Heart right ventricle (tissue), 16 donors: ENCODE data around the gene DSC3. TPM values are rescaled to one million over a fixed set of nuclear protein-coding genes. Genes with fewer than 3 reads are reported as not detected.
"Not testable (repeated sequence)": the region's sequence is repeated elsewhere in the genome, so short reads cannot be mapped to it uniquely, and the experiment has no call there.

Experiments used
- ATAC-seq, 8 donors: fragments of 200-7000 bp; cut with Tn5 transposase; one replicate each; pipeline ENCODE4 v1.9.1; 2020; ENCODE audit warnings: mild to moderate bottlenecking in 8 of 8, moderate library complexity in 8 of 8, moderate number of reproducible peaks in 1 of 8
- DNase-seq, 2 donors: peaks; one replicate each; pipeline ENCODE4 v3.0.0-alpha.2; 2020
- H3K27ac ChIP-seq, 10 donors: fragments of 200-600 bp; sonication (generic) in 2 of 10; one replicate each; pipeline versions ENCODE4 v1.5.0 to v1.8.0; 2020 to 2022; ENCODE audit warnings: mild to moderate bottlenecking in 3 of 10
- H3K27me3 ChIP-seq, 7 donors: fragments of 200-600 bp; one replicate each; pipeline ENCODE4 v1.8.0; 2021 to 2022; ENCODE audit warnings: mild to moderate bottlenecking in 2 of 7
- H3K36me3 ChIP-seq, 9 donors: fragments of 200-600 bp; sonication (generic) in 1 of 9; one replicate each; pipeline versions ENCODE4 v1.5.0 to v1.8.0; 2020 to 2022; ENCODE audit warnings: mild to moderate bottlenecking in 2 of 9
- H3K4me1 ChIP-seq, 9 donors: fragments of 200-600 bp; sonication (generic) in 1 of 9; one replicate each; pipeline versions ENCODE4 v1.5.0 to v1.8.0; 2020 to 2022; ENCODE audit warnings: mild to moderate bottlenecking in 4 of 9
- H3K4me3 ChIP-seq, 10 donors: fragments of 200-600 bp; sonication (generic) in 2 of 10; one replicate each; pipeline versions ENCODE4 v1.5.0 to v1.8.0; 2020 to 2022; ENCODE audit warnings: mild to moderate bottlenecking in 7 of 10, moderate library complexity in 2 of 10
- H3K9me3 ChIP-seq, 11 donors: fragments of 200-600 bp in 10 of 11; sonication (generic) in 2 of 11; one replicate each; pipeline versions ENCODE4 v1.5.0 to v1.8.0; 2013 to 2022; ENCODE audit warnings: mild to moderate bottlenecking in 2 of 11, control low read depth in 1 of 11, moderate library complexity in 1 of 11
- WGBS, 2 donors: extraction: QIAGEN DNeasy Blood & Tissue Kit; methylation state at CpG; one replicate each; pipeline ENCODE4 v1.1.7; 2013; ENCODE audit warnings: inconsistent platforms in 1 of 2; 5-methylcytosine and 5-hydroxymethylcytosine counted together
- intact Hi-C, 10 donors: fragments of 100-400 bp; cut with DNase I; formaldehyde crosslinking; loops; one replicate each; pipeline versions ENCODE4 v1.11.1 to v1.14.2; 2022
- polyA plus RNA-seq, 2 donors: library from polyadenylated mRNA; stranded (reverse); fragments of 200-250 nt; gene quantifications; one replicate each; pipeline ENCODE4 v1.2.3, GENCODE V29; 2013
- total RNA-seq, 10 donors: library from RNA; stranded (reverse); fragmentation: NEBNext Ultra II Directional in 3 of 10; extraction: Animal tissue kit (Norgen Biotek cat#: 25700) in 3 of 10; gene quantifications; one replicate each; pipeline versions ENCODE4 v1.2.1 to v1.2.4, GENCODE V29; 2021 to 2023
- TF ChIP-seq, protein P1 (sequence below), 9 donors: fragments of 200-600 bp; sonication (generic) in 2 of 9; IDR thresholded peaks; one replicate each; pipeline versions ENCODE4 v1.5.0 to v1.8.0; 2021 to 2022; ENCODE audit warnings: antibody characterized with exemption in 9 of 9, mild to moderate bottlenecking in 5 of 9, moderate library complexity in 1 of 9
- donor health status: Arrhythmogenic right ventricular cardiomyopathy.
- donor health status: ischemic (EF 13 %, LVEDD 7.1; RV severe dilation, severe dysfunction).
- donor health status: healthy with polysubstance abuse.
- donor health status: DM: no; HTN: yes; CAD: no.
- donor health status: DM: no; HTN: no; CAD: no.
- donor health status: ischemic (EF 25% LVEDD 6.9; RV normal size, moderate dysfunction).
- donor health status: ischemic (EF 25% LVEDD 5.7; RV mildly dilated, moderate dysfunction).
- donor health status: healthy.
- donor health status: DM: yes; HTN: yes; CAD: no.
- donor health status: Ischemic cardiomyopathy.
- donor health status: ischemic (EF 35%, LVEDD 5.7; RV mildly dilated, moderate dysfunction).
- donor health status: nonischemic (EF 11% LVEDD 7.7; RV severe dilation, severe dysfunction).
- donor health status: DM: yes; HTN: yes; CAD: no.
- donor health status: PGD.
- donor health status: ischemic (EF 29% LVEDD 5.4; RV normal size, mild dysfunction).
- donor health status: nonischemic (EF 23%, LVEDD 6.1; RV moderate dilation, normal function).

DSC3 gene
- total and polyA plus RNA-seq, 12 donors: 0.04 to 0.44 (median 0.13) TPM; not detected in 3

DNA sequence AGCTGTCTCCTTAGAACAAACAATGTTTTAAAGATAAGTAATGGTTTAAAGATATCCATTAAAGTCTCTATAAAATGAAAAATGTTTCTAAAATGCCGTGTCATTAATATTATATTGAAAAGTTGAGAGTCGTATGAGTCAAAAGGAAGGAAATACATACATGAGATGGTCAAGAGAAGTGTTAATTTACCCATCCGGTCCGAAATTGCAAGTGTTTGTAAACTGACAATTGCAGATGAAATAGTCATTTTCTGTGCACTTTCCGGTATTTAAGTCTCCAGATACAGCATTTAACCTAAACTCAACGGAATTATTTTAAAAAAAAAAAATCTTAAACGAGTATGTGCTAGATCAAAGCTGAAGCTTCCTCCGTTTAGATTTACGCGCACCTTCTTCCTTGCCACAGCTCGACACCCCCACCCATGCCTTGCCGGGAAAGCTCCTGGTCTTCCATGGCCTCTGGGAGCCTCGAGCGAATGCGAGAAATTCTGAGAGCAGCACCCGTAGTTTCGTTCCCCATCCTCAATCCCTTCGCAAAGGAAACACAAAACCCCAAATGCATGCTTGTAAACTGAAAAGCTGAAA, 1.8 kb downstream of the DSC3 start:
- Histone ChIP-seq H3K27ac (no peak overlapping the region), H3K4me3 (peak overlapping the region in 3 of 10 donors; percentile 18 to 38 (median 35))

DNA sequence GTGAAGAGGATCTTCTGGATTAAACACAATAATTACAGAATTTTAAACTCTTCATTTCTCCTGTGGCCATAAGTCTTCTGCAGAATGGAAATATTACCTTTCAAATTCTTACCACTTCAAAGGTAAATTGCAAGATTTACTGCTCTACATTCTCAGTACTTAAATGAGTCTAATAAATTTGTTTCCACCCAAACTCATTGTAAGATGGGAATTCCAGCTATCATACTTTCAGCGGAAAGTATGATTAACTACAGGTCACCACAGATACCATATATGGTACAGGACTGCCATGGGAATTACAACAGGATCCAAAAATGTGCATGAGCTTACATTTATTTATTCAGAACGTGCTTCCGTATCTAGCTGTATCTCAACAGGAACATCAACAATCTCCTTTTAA, 3.1 kb downstream of the DSC3 start:
- ATAC-seq (no peak), DNase-seq (no peak)
- no peak overlapping the region for H3K4me3 ChIP-seq
- H3K27me3 ChIP-seq: peaks cover 18 to 80% (median 72%) of the 10 kb centered on the region in 7 donors
- H3K4me1 ChIP-seq: peaks cover 0 to 27% (median 17%) of the 10 kb centered on the region in 9 donors
- no peak overlapping the region for H3K27ac ChIP-seq
- 57 to 65% methylated on average over 3 of the region's 3 CpGs for WGBS, 2 donors
- TF ChIP-seq, protein P1, sequence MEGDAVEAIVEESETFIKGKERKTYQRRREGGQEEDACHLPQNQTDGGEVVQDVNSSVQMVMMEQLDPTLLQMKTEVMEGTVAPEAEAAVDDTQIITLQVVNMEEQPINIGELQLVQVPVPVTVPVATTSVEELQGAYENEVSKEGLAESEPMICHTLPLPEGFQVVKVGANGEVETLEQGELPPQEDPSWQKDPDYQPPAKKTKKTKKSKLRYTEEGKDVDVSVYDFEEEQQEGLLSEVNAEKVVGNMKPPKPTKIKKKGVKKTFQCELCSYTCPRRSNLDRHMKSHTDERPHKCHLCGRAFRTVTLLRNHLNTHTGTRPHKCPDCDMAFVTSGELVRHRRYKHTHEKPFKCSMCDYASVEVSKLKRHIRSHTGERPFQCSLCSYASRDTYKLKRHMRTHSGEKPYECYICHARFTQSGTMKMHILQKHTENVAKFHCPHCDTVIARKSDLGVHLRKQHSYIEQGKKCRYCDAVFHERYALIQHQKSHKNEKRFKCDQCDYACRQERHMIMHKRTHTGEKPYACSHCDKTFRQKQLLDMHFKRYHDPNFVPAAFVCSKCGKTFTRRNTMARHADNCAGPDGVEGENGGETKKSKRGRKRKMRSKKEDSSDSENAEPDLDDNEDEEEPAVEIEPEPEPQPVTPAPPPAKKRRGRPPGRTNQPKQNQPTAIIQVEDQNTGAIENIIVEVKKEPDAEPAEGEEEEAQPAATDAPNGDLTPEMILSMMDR (IDR thresholded peaks at IDR 0.05): no peak
- H3K36me3 ChIP-seq: no peaks in the 10 kb centered on the region
- intact Hi-C loops: no loop called here
- no peaks in the 10 kb centered on the region for H3K9me3 ChIP-seq

More for the DNA sequence above, 1.8 kb downstream of the DSC3 start:
- H3K27me3 ChIP-seq: peaks cover 18 to 90% (median 78%) of the 10 kb centered on the region in 7 donors
- H3K9me3 ChIP-seq: no peaks in the 10 kb centered on the region
- intact Hi-C loops: no loop called here
- TF ChIP-seq, protein P1 (IDR thresholded peaks at IDR 0.05): no peak
- H3K36me3 ChIP-seq: no peaks in the 10 kb centered on the region
- ATAC-seq (no peak), DNase-seq (no peak)
- peaks cover 0 to 27% (median 17%) of the 10 kb centered on the region in 9 donors for H3K4me1 ChIP-seq
- 8 to 10% methylated on average over 18 of the region's 18 CpGs for WGBS, 2 donors

DNA sequence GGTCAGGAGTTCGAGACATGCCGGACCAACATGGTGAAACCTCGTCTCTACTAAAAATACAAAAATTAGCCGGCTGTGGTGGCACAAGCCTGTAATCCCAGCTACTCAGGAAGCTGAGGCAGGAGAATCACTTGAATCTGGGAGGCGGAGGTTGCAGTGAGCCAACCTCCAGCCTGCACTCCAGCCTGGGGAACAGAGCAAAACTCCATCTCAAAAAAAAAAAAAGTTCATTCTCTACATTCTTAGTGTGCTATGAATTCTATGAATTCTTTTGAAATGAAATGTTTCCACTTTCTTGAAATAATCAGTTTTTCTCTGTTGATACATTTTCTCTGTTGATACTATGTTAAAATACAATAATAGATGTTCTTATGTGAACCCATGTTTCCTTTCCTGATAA, 4.9 kb downstream of the DSC3 start:
- H3K9me3 ChIP-seq: peaks cover 0 to 11% (median 0%) of the 10 kb centered on the region in 11 donors
- intact Hi-C loops, ATAC-seq, DNase-seq, H3K4me3 ChIP-seq, H3K36me3 ChIP-seq, H3K27ac ChIP-seq: not testable (repeated sequence)
- 80 to 81% methylated on average over 5 of the region's 5 CpGs for WGBS, 2 donors
- H3K4me1 ChIP-seq: peaks cover 0 to 23% (median 14%) of the 10 kb centered on the region in 9 donors
- H3K27me3 ChIP-seq: peaks cover 14 to 63% (median 55%) of the 10 kb centered on the region in 7 donors

DNA sequence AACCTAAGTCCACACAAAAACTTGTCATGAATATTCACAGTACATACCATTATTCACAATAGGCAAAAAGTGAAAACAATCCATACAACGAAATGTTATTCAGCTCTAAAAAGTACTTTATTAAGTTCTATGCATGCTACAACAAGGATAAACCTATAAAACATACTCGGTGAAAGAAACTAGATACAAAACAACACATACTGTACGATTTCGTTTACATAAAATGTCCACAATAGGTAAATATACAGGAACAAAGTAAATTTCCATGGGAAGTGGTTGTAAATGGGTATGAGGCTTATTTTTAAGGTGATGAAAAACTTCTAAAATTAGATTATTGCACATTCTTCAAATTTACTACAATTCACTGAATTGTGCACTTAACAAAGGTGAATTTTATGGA, 8.0 kb downstream of the DSC3 start:
- H3K27ac ChIP-seq: no peak overlapping the region
- 90 to 91% methylated on average over 4 of the region's 4 CpGs for WGBS, 2 donors
- intact Hi-C loops: no loop called here
- no peaks in the 10 kb centered on the region for H3K4me1 ChIP-seq
- TF ChIP-seq, protein P1 (IDR thresholded peaks at IDR 0.05): no peak
- DNase-seq (no peak), ATAC-seq (no peak)
- peaks cover 0 to 33% (median 23%) of the 10 kb centered on the region in 7 donors for H3K27me3 ChIP-seq
- peaks cover 0 to 12% (median 0%) of the 10 kb centered on the region in 11 donors for H3K9me3 ChIP-seq
- no peaks in the 10 kb centered on the region for H3K36me3 ChIP-seq
- H3K4me3 ChIP-seq: no peak overlapping the region
